Hepatocyte (in vitro differentiated cells): ENCODE measurements around the gene PFDN4. TPM values are rescaled to one million over a fixed set of nuclear protein-coding genes. Genes with fewer than 3 reads are reported as not detected.

Experiments used
- DNase-seq: peaks from one replicate; pipeline ENCODE4 v3.0.0-alpha.2; 2016; ENCODE audit warnings: low spot score
- H2AFZ ChIP-seq: fragments of 200-600 bp; sonication (generic); 2 replicates; pipeline ENCODE4 v1.6.0; 2016; ENCODE audit warnings: antibody characterized with exemption, mild to moderate bottlenecking
- H3K27ac ChIP-seq: fragments of 200-600 bp; sonication (generic); 2 replicates; pipeline ENCODE4 v1.5.1; 2016; ENCODE audit warnings: mild to moderate bottlenecking
- H3K27me3 ChIP-seq: fragments of 200-600 bp; sonication (generic); 2 replicates; pipeline ENCODE4 v1.6.1; 2016
- H3K36me3 ChIP-seq: fragments of 200-600 bp; sonication (generic); replicated peaks from 2 replicates; pipeline ENCODE4 v1.5.1; 2016; ENCODE audit warnings: low read depth; ENCODE audit not compliant: insufficient read depth
- H3K4me1 ChIP-seq: fragments of 200-600 bp; sonication (generic); 2 replicates; pipeline ENCODE4 v1.5.1; 2016; ENCODE audit warnings: mild to moderate bottlenecking, moderate library complexity; ENCODE audit not compliant: insufficient read depth
- H3K4me2 ChIP-seq: fragments of 200-600 bp; sonication (generic); 2 replicates; pipeline ENCODE4 v1.6.0; 2016
- H3K4me3 ChIP-seq: fragments of 200-600 bp; sonication (generic); 2 replicates; pipeline ENCODE4 v1.5.1; 2016; ENCODE audit warnings: mild to moderate bottlenecking
- H3K79me2 ChIP-seq: fragments of 200-600 bp; sonication (generic); 2 replicates; pipeline ENCODE4 v1.6.0; 2017; ENCODE audit warnings: mild to moderate bottlenecking
- H3K9me2 ChIP-seq: fragments of 200-600 bp; sonication (generic); replicated peaks from 2 replicates; pipeline ENCODE4 v1.6.0; 2017; ENCODE audit warnings: mild to moderate bottlenecking; ENCODE audit not compliant: insufficient read depth
- H3K9me3 ChIP-seq: fragments of 200-600 bp; sonication (generic); 2 replicates; pipeline ENCODE4 v1.5.1; 2016; ENCODE audit warnings: low read depth, mild to moderate bottlenecking
- H4K20me1 ChIP-seq: fragments of 200-600 bp; sonication (generic); 2 replicates; pipeline ENCODE4 v1.6.0; 2016; ENCODE audit warnings: mild to moderate bottlenecking; ENCODE audit not compliant: insufficient read depth, poor library complexity, severe bottlenecking
- CTCF ChIP-seq: fragments of 200-600 bp; sonication (generic); IDR thresholded peaks from 2 replicates; pipeline ENCODE4 v1.5.1; 2016; ENCODE audit warnings: antibody characterized with exemption, mild to moderate bottlenecking; ENCODE audit not compliant: poor library complexity
- EZH2 ChIP-seq: fragments of 200-600 bp; sonication (generic); IDR thresholded peaks from 2 replicates; pipeline ENCODE4 v1.6.1; 2016; ENCODE audit warnings: antibody characterized with exemption, mild to moderate bottlenecking, borderline replicate concordance
- EZH2phosphoT487 ChIP-seq: fragments of 200-600 bp; sonication (generic); IDR thresholded peaks from one replicate; pipeline ENCODE4 v1.6.1; 2018; ENCODE audit warnings: antibody characterized with exemption, mild to moderate bottlenecking, low read depth, moderate library complexity; ENCODE audit not compliant: unreplicated experiment, severe bottlenecking
- WGBS: methylation state at CpG from one replicate; pipeline ENCODE4 v1.1.6; 2016; ENCODE audit warnings: low lambda C conversion rate; ENCODE audit errors: missing lambda C conversion rate; 5-methylcytosine and 5-hydroxymethylcytosine counted together
- polyA plus RNA-seq: library from polyadenylated mRNA; unstranded; fragments of >200 nt; fragmentation: Nextera tagmentation; extraction: Ambion mirVana; gene quantifications from 2 replicates; pipeline ENCODE4 v1.2.1, GENCODE V29; 2016
- total RNA-seq: library from RNA; depleted of rRNA; stranded (reverse); fragments of >200 nt; gene quantifications from 2 replicates; pipeline ENCODE4 v1.2.3, GENCODE V29; 2014

PFDN4 gene
- total and polyA plus RNA-seq, 2 experiments from 2014 or later: 40.0 to 121 TPM

- Histone ChIP-seq H3K4me2 (no peak overlapping the region), H3K27me3 (no peaks in the 10 kb centered on the region), H3K27ac (no peak overlapping the region), H3K4me1 (no peaks in the 10 kb centered on the region), H3K9me3 (no peaks in the 10 kb centered on the region), H2AFZ (no peak overlapping the region), H3K4me3 (no peak overlapping the region), H3K36me3 (no peaks in the 10 kb centered on the region), H3K79me2 (no peaks in the 10 kb centered on the region), H4K20me1 (no peaks in the 10 kb centered on the region), H3K9me2 (no peaks in the 10 kb centered on the region)
- 81% methylated on average over 7 of the region's 7 CpGs for WGBS
- no peak for DNase-seq
- TF ChIP-seq EZH2: no peak
- TF ChIP-seq EZH2phosphoT487: no peak
Observed at GRCh38 chr20:54160065-54161007, 47.6 kb upstream of the PFDN4 start.

- H3K27me3 ChIP-seq: no peaks in the 10 kb centered on the region
- H3K36me3 ChIP-seq: no peaks in the 10 kb centered on the region
- no peaks in the 10 kb centered on the region for H3K9me2 ChIP-seq
- no peak overlapping the region for H3K4me2 ChIP-seq
- H3K4me3 ChIP-seq: no peak overlapping the region
- no peak for TF ChIP-seq EZH2phosphoT487
- no peak for TF ChIP-seq EZH2
- no peak for TF ChIP-seq CTCF
- no peak for DNase-seq
- H2AFZ ChIP-seq: no peak overlapping the region
- H3K27ac ChIP-seq: no peak overlapping the region
- no peaks in the 10 kb centered on the region for H3K79me2 ChIP-seq
- no peaks in the 10 kb centered on the region for H3K9me3 ChIP-seq
- H4K20me1 ChIP-seq: no peaks in the 10 kb centered on the region
- no peaks in the 10 kb centered on the region for H3K4me1 ChIP-seq
- WGBS: 88% methylated on average over 9 of the region's 9 CpGs
Observed at GRCh38 chr20:54161008-54161820, 46.7 kb upstream of the PFDN4 start.

DNA sequence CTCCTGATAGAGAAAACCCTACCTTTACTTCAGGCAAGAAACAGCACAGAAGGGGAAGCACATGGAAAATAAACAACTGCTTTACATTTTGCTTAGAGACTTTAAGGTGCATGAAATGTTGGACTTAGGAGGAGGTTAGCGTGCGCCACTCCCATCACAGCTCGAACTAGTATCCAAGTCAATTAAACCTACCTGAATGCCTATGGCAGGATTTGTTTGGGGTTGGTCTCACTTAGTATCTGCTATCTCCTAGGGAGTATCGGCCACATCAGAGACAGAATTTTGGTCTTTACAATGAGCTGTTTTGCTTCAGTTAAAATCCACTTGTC is 46.1 kb upstream of the PFDN4 start:
- H2AFZ ChIP-seq: no peak overlapping the region
- TF ChIP-seq EZH2phosphoT487 (no peak), CTCF (no peak), EZH2 (no peak)
- no peak overlapping the region for H3K4me2 ChIP-seq
- no peaks in the 10 kb centered on the region for H4K20me1 ChIP-seq
- no peak overlapping the region for H3K4me3 ChIP-seq
- no peak overlapping the region for H3K27ac ChIP-seq
- H3K27me3 ChIP-seq: no peaks in the 10 kb centered on the region
- no peaks in the 10 kb centered on the region for H3K4me1 ChIP-seq
- no peaks in the 10 kb centered on the region for H3K9me3 ChIP-seq
- H3K79me2 ChIP-seq: no peaks in the 10 kb centered on the region
- no peaks in the 10 kb centered on the region for H3K9me2 ChIP-seq
- 85% methylated on average over 4 of the region's 4 CpGs for WGBS
- no peaks in the 10 kb centered on the region for H3K36me3 ChIP-seq
- DNase-seq: no peak
